ENCODE results near the gene CFAP46.
"Not testable (repeated sequence)": the region's sequence is repeated elsewhere in the genome, so short reads cannot be mapped to it uniquely, and the experiment has no call there.

CFAP46 gene

GRCh38 chr10:132848951-132849545, 93.3 kb downstream of the CFAP46 start:
- Histone ChIP-seq H3K36me3 (replicated peaks) (no peaks in the 10 kb centered on the region), H3K27me3 (ENCODE audit: low read depth) (0 out of 2 replicates have a peak, but pooled peaks cover 4% of the 10 kb centered on the region), H3K4me3 (no peak overlapping the region), H3K4me1 (no peaks in the 10 kb centered on the region), H3K9me3 (no peaks in the 10 kb centered on the region)
- no peak for DNase-seq (ENCODE audit: low spot score in 2 of 2)
- in situ Hi-C loops (cut with MboI; ENCODE audit: low sequenced_read_pairs), result no loop called here

DNA sequence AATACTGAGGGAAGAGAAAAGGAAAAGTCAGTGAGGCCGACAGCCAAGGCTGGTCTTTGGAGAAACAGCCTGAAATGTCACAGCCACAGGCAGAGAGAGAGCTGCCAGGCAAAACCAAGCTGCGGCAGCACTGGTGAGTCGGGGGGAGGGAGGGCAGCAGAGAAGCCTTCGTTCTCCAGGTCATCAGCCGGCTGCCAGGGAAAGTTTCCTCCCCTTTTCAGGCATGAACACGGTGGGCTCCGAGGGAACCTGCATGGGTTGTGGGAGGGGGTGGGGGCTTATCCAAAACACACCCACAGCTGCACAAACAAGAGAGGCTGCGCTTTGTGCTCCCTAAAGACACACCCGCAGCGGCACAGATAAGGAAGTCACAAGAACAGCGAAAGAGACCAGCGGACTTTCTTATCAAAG, 94.1 kb downstream of the CFAP46 start:
- no peaks in the 10 kb centered on the region for H3K4me1 ChIP-seq
- no peak overlapping the region for H3K4me3 ChIP-seq
- H3K36me3 ChIP-seq (replicated peaks), result no peaks in the 10 kb centered on the region
- in situ Hi-C loops (cut with MboI; ENCODE audit: low sequenced_read_pairs), result no loop called here
- no peaks in the 10 kb centered on the region for H3K27me3 ChIP-seq (ENCODE audit: low read depth)
- no peaks in the 10 kb centered on the region for H3K9me3 ChIP-seq
- no peak for DNase-seq (ENCODE audit: low spot score in 2 of 2)

DNA sequence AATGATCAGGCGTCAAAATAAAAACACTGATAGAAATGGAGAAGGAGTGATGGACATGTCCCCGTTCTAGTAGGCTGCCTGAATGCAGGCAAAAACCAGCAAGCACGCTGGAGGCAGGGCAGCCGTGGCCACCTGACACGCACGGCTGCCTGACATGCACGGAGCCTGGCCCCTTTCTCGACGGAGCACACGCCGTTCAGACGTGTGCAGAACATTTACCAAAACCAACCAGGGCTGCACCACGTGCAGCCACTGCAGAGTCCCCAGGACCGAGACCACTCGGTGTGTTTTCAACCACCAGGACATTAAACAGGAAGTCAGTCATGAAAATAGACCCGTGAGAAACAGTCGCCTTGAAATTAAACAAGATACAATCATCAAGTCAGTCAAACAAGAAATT, 94.5 kb downstream of the CFAP46 start:
- no peaks in the 10 kb centered on the region for H3K27me3 ChIP-seq (ENCODE audit: low read depth)
- DNase-seq (ENCODE audit: low spot score in 2 of 2), result no peak
- no peak overlapping the region for H3K4me3 ChIP-seq
- no peaks in the 10 kb centered on the region for H3K9me3 ChIP-seq
- in situ Hi-C loops (cut with MboI; ENCODE audit: low sequenced_read_pairs), result no loop called here
- H3K36me3 ChIP-seq (replicated peaks), result no peaks in the 10 kb centered on the region
- no peaks in the 10 kb centered on the region for H3K4me1 ChIP-seq

DNA sequence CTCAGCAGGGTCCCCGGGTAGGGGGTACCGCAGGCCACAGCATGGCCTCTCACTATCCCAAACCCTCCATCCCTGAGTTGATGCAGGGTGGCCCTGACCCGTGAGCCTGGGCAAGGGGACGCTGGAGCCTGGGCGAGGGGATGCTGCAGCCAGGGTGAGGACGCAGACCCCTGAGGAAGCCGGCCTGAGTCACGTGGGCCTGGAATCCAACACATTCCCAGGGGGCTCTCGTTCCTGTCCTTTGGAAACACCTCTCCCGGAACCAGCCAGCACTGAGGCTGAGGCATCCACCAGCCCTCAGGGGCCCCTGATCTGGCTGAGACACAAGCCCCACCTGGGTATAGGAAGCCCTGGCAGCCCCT, 95.0 kb downstream of the CFAP46 start:
- Histone ChIP-seq H3K9me3 (peaks cover 2% of the 10 kb centered on the region; the same call in 1 of the 2 replicates), H3K4me1 (no peaks in the 10 kb centered on the region), H3K4me3 (no peak overlapping the region), H3K36me3 (replicated peaks) (no peaks in the 10 kb centered on the region), H3K27me3 (ENCODE audit: low read depth) (no peaks in the 10 kb centered on the region)
- in situ Hi-C loops (cut with MboI; ENCODE audit: low sequenced_read_pairs), result no loop called here
- no peak for DNase-seq (ENCODE audit: low spot score in 2 of 2)

DNA sequence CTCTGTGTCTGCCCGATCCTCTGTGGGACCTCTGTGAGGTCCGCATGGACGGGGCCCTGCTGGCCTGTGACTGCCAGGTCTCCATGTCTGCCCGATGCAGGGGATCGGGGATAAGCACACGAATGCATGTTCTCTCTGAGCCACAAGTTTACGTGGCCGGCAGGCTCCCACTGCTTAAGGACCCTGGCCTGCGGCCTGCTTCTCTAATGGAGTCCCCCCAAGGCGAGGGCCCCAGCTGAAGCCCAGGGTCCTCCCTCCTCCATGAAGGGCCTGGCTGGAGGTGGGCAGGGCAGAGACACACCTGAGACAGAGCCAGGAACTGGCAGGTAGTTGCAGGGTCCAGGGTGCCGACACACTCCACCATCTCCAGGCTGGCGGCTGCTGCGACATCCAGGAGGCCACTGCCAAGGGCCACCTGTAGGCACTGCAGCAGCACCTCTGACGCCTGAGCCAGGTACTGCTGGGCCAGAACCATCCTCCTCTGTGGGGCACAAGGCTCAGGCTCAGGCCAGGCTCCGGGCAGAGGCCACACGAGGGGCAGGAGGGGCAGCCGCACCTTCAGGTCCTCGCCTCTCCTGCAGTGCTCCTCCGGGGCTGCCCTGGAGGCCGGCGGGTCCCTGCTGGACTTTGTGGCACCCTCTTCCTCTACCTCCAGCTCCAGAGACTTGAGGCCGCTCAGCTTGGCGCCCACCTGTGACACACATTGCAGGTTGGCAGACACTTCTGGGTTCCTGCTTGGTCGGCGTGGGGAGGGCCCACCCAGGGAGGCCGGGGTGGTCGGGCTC, 95.5 kb downstream of the CFAP46 start:
- Histone ChIP-seq H3K4me3 (no peak overlapping the region), H3K27me3 (ENCODE audit: low read depth) (no peaks in the 10 kb centered on the region), H3K36me3 (replicated peaks) (no peaks in the 10 kb centered on the region), H3K9me3 (peaks cover 7% of the 10 kb centered on the region; the same call in 1 of the 2 replicates), H3K4me1 (no peaks in the 10 kb centered on the region)
- no peak for DNase-seq (ENCODE audit: low spot score in 2 of 2)
- in situ Hi-C loops (cut with MboI; ENCODE audit: low sequenced_read_pairs), result no loop called here

DNA sequence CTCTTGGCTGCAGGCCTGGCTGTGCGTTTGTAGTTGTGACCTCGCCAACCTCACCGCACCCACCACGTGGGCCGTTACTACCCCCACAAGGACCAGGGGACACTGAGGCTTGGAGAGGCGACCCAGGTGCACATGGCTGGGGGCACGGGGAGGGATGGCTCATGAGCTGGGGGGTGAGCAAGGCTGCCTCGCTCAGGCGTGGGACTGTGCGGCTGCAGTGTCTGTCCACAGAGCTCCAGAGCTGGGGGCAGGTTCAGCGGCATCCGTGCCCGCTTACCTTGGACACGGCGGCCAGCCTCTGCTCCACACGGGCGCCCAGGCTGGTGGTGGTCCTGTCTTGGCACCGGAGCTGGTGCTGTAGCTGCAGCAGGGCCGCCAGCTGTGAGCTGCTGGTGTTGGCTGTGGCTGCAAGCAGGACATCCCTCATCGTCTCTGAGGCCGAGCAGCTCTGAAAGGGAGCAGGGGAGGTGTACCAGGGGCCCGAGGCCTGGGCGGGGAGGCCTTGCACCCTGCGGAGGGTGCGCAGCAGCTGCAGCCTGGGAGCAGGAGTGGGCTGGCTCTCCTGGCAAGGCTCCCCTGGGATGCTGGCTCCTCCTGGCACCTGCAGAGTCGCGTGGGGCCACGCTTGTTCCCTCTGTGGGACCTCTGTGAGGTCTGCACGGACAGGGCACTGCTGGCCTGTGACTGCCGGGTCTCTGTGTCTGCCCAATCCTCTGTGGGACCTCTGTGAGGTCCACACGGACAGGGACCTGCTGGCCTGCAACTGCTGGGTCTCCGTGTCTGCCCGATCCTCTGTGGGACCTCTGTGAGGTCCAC, 96.4 kb downstream of the CFAP46 start:
- H3K27me3 ChIP-seq (ENCODE audit: low read depth), result no peaks in the 10 kb centered on the region
- no peaks in the 10 kb centered on the region for H3K36me3 ChIP-seq (replicated peaks)
- no peak overlapping the region for H3K4me3 ChIP-seq
- no peak for DNase-seq (ENCODE audit: low spot score in 2 of 2)
- no peaks in the 10 kb centered on the region for H3K4me1 ChIP-seq
- peaks cover 7% of the 10 kb centered on the region; the same call in 1 of the 2 replicates for H3K9me3 ChIP-seq
- in situ Hi-C loops (cut with MboI; ENCODE audit: low sequenced_read_pairs), result no loop called here

- H3K4me1 ChIP-seq, result no peaks in the 10 kb centered on the region
- no peaks in the 10 kb centered on the region for H3K36me3 ChIP-seq (replicated peaks)
- no peak for DNase-seq (ENCODE audit: low spot score in 2 of 2)
- in situ Hi-C loops (cut with MboI; ENCODE audit: low sequenced_read_pairs), result no loop called here
- H3K27me3 ChIP-seq (ENCODE audit: low read depth), result 0 out of 2 replicates have a peak, but pooled peaks cover under 1% of the 10 kb centered on the region
- H3K9me3 ChIP-seq, result peaks cover 7% of the 10 kb centered on the region; the same call in 1 of the 2 replicates
- no peak overlapping the region for H3K4me3 ChIP-seq
These were observed 97.3 kb downstream of the CFAP46 start for GRCh38 chr10:132845041-132845551.

- H3K4me1 ChIP-seq, result no peaks in the 10 kb centered on the region
- H3K4me3 ChIP-seq, result no peak overlapping the region
- in situ Hi-C loops (cut with MboI; ENCODE audit: low sequenced_read_pairs), result no loop called here
- no peaks in the 10 kb centered on the region for H3K36me3 ChIP-seq (replicated peaks)
- peaks cover 4% of the 10 kb centered on the region; the same call in 1 of the 2 replicates for H3K27me3 ChIP-seq (ENCODE audit: low read depth)
- no peak for DNase-seq (ENCODE audit: low spot score in 2 of 2)
- peaks cover 7% of the 10 kb centered on the region; the same call in 1 of the 2 replicates for H3K9me3 ChIP-seq
These were observed 98.1 kb downstream of the CFAP46 start for GRCh38 chr10:132844069-132844809.

DNA sequence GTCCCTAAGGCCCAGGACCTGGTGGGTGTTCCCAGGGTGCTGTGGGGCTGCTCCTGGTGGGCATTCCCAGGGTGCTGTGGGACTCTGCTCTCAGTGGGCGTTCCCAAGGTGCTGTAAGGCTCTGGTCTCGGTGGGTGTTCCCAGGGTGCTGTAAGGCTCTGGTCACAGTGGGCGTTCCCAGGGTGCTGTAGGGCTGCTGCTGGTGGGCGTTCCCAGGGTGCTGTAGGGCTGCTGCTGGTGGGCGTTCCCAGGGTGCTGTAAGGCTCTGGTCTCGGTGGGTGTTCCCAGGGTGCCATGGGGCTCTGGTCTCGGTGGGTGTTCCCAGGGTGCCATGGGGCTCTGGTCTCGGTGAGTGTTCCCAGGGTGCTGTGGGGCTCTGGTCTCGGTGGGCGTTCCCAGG, 99.1 kb downstream of the CFAP46 start:
- DNase-seq (ENCODE audit: low spot score in 2 of 2); H3K4me3 ChIP-seq; H3K27me3 ChIP-seq (ENCODE audit: low read depth); H3K9me3 ChIP-seq; H3K36me3 ChIP-seq (replicated peaks); in situ Hi-C loops (cut with MboI; ENCODE audit: low sequenced_read_pairs); H3K4me1 ChIP-seq: not testable (repeated sequence)

DNA sequence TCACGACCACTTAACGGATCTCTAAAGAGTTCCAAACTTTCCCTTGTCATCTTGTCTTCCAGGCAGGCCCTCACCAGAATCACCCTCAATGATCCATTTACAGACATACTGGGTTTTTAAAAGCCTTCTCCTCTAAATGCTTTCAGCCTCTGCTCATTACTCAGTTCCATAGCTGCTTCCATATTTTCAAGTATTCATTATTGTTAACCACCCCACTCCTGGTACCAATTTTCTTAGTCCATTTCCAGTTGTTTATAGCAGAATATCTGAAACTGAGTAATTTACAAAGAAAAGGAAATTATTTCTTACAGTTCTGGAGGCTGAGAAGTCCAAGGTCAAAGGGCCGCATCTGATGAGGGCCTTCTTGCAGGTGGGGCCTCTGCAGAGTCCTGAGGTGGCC, 100.0 kb downstream of the CFAP46 start:
- no peaks in the 10 kb centered on the region for H3K4me1 ChIP-seq
- peaks cover 7% of the 10 kb centered on the region; the same call in 1 of the 2 replicates for H3K9me3 ChIP-seq
- in situ Hi-C loops (cut with MboI; ENCODE audit: low sequenced_read_pairs), result no loop called here
- DNase-seq (ENCODE audit: low spot score in 2 of 2), result no peak
- no peaks in the 10 kb centered on the region for H3K36me3 ChIP-seq (replicated peaks)
- no peak overlapping the region for H3K4me3 ChIP-seq
- peaks cover 4% of the 10 kb centered on the region; the same call in 1 of the 2 replicates for H3K27me3 ChIP-seq (ENCODE audit: low read depth)

DNA sequence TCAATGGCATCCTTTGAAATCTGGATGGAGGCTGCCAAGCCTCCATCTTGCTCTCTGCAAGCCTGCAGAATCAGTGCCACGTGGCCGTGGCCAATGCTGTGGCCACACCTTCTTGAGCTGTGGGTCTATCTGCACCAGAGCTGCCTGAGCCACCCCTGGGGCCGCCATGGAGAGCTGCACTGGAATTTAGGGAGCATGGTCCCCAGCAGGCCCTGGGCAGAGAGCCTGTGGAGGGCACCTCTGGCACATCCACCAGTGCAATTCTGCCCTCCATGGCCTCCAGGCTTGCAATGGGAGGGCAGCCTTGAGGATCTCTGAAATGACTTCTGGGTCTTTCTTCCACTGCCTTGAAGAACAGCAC, 100.8 kb downstream of the CFAP46 start:
- H3K36me3 ChIP-seq (replicated peaks), result no peaks in the 10 kb centered on the region
- DNase-seq (ENCODE audit: low spot score in 2 of 2), result no peak
- in situ Hi-C loops (cut with MboI; ENCODE audit: low sequenced_read_pairs), result no loop called here
- no peak overlapping the region for H3K4me3 ChIP-seq
- no peaks in the 10 kb centered on the region for H3K4me1 ChIP-seq
- peaks cover 7% of the 10 kb centered on the region; the same call in 1 of the 2 replicates for H3K9me3 ChIP-seq
- peaks cover 4% of the 10 kb centered on the region; the same call in 1 of the 2 replicates for H3K27me3 ChIP-seq (ENCODE audit: low read depth)

DNA sequence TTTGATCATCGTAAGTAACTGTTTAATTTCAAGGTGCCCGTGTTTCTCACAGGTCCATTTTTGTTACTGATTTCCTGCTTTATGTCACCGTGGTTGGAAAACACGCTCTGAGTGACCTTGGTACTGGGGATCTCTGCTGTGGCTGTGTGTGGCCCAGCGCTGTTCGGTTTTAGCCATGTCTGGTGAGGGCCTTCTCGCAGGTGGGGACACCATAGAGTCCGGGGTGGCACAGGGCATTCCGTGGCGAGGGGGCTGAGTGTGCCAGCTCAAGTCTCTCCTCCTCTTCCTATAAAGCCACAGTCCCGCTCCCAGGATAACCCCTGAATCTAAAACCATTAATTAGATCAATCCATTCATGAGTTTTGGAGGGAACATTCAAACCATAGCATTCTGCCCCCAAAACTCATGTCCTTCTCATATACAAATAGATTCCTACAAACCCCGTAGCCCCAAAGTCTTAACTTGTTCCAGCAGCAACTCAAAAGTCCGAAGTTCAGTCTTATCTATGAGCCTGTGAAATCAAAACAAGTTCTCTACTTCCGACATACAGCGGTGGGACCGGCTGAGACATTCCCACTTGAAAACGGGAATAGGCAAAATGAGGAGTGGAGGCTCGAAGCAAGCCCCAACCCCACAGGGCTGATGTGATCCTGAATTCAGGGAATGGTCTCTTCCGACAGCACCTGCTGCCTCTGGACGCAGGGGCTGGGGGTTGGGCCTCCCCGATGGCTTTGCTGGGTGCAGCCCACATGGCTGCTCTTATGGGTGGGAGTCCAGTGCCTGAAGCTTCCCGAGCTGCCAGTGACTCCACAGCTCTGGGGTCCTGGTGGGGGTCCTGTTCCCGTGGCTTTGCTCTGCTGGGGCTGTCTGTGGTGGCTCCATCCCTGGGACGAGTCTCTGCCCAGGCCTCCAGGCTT, 101.4 kb downstream of the CFAP46 start:
- Histone ChIP-seq H3K4me1 (no peaks in the 10 kb centered on the region), H3K9me3 (peaks cover 7% of the 10 kb centered on the region; the same call in 1 of the 2 replicates), H3K36me3 (replicated peaks) (no peaks in the 10 kb centered on the region), H3K27me3 (ENCODE audit: low read depth) (peaks cover 4% of the 10 kb centered on the region; the same call in 1 of the 2 replicates), H3K4me3 (no peak overlapping the region)
- DNase-seq (ENCODE audit: low spot score in 2 of 2), result no peak
- in situ Hi-C loops (cut with MboI; ENCODE audit: low sequenced_read_pairs), result no loop called here
